H7 (cell line): ENCODE measurements around the gene ZNF330. TPM values are rescaled to one million over a fixed set of nuclear protein-coding genes. Genes with fewer than 3 reads are reported as not detected.
"Not testable (repeated sequence)": the region's sequence is repeated elsewhere in the genome, so short reads cannot be mapped to it uniquely, and the experiment has no call there.

ENCODE experiments used
- DNase-seq: peaks from one replicate; pipeline ENCODE4 v3.0.0; 2012
- H3K27me3 ChIP-seq: 2 replicates; pipeline ENCODE4 v1.6.0; 2011; ENCODE audit warnings: mild to moderate bottlenecking, low read length; ENCODE audit not compliant: control insufficient read depth, insufficient read depth
- H3K36me3 ChIP-seq: replicated peaks from 2 replicates; pipeline ENCODE4 v1.5.1; 2011; ENCODE audit warnings: low read length; ENCODE audit not compliant: control insufficient read depth, insufficient read depth
- H3K4me3 ChIP-seq: 2 replicates; pipeline ENCODE4 v1.5.1; 2011; ENCODE audit warnings: low read depth, mild to moderate bottlenecking, control low read depth, low read length, moderate library complexity; ENCODE audit not compliant: insufficient read depth
- total RNA-seq: library from RNA; depleted of rRNA; stranded (reverse); fragments of >200 nt; shearing (Covaris generic); gene quantifications from 2 replicates; pipeline ENCODE4 v1.2.3, GENCODE V29; 2014; rRNA removed

ZNF330 gene
- total RNA-seq: 41.3 and 60.6 TPM in 2 replicates

DNA sequence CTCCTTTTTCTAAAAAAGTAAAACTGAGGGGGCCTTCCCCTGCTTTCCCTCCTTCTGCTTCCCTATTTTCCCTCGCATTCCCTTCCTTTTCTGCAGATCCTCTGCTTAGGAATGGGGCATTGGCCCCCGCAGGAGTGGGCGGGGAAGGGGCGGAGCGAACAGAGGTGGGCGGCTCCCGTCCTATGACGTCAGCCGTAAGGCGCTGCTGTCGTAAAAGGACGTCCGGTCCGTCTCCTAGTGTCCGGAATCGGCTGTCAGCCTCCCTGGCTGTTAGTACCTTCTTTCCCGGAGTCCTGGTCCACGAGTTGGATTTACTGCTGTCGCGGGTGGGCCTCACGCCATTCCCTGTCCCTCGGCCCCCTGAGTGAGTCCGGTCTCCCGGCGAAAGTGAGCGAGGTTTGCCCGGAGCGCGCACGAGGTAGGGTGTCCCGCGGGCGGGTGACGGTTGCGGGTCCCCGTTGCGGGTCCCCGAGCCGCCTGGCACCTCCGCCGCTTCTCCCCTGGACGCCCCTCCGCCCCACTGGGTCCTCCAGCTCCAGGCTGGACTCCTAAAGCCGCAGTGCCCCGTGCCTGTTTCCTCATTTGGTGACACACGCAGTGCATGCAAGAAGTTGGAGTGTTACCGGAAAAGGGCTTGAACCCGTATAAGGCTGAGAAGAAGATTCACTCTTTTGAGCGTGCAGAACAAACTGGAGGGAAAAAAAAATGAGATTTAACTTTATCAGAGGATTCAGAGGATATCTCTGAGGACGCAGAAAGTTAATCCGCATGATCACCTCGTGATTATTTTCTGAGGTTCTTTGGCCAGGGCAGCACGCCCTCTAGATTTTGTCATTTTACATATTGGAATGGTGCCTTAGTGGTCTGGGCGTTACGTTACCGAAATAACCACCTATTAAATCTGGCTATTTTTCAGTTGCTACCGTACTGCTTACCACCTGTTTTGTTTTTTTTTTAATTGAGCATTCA, at the start of gene ZNF330:
ZNF330 (plus strand) TSS at position 205 of the 969 bp plus-strand sequence. CDS start 1,477 bp downstream, outside the sequence.
- peak within 1 kb of the TSS; percentile 81 for H3K4me3 ChIP-seq
- DNase-seq: peak; percentile 91
- no peaks in the 10 kb centered on the region; the same call in none of the 2 replicates for H3K36me3 ChIP-seq
- no peaks in the 10 kb centered on the region for H3K27me3 ChIP-seq

GRCh38 chr4:141174457-141174856, 46.2 kb upstream of the ZNF330 start:
- H3K4me3 ChIP-seq: no peak overlapping the region
- H3K36me3 ChIP-seq: no peaks in the 10 kb centered on the region
- DNase-seq: no peak
- no peaks in the 10 kb centered on the region for H3K27me3 ChIP-seq

GRCh38 chr4:141177171-141177570, 43.5 kb upstream of the ZNF330 start:
- Histone ChIP-seq H3K27me3 (no peaks in the 10 kb centered on the region), H3K4me3 (no peak overlapping the region), H3K36me3 (no peaks in the 10 kb centered on the region)
- DNase-seq: no peak

DNA sequence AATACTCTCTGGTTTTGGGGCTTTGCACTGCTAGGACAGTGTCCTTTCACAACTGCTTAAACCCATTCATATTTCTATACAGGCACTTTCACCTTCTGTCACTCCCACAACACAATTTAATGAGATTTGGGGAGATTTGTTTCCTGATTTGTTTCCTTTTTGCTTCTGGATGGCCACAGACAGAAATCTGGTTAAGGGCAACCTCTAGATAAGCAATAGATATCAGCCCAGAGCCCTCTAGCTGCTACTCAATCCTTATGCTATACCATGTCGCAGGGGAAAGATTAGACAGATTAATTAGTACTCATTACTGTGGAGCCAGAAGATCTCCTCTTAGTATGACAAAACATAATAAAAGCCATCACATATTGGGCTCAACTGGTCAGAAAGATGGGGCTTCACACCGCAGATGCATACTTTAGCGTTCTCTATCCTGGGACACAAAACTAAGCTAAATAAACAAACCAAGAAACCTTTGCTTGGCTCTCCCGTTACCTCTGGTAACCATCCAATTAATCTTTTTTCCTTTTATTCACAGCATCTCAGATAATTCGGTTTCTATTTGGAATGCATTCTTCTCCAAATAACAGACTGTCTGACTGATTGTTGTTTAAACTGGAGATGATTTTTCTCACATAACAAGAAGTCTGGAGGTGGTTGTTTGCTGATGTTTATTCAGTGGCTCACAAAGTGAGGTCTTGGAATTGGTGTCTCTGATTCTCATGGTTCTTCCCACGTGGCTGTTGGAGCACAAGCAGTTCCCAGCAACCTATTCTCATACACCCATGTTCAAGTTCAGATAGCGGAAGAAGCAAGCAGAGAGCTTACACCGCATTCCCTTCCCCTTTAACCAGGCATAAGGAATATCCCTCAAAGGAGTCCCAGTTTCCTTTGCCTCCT, 41.0 kb upstream of the ZNF330 start:
- Histone ChIP-seq H3K36me3 (no peaks in the 10 kb centered on the region), H3K27me3 (no peaks in the 10 kb centered on the region), H3K4me3 (no peak overlapping the region)
- DNase-seq: no peak

GRCh38 chr4:141180991-141181761, 39.5 kb upstream of the ZNF330 start:
- Histone ChIP-seq H3K27me3 (no peaks in the 10 kb centered on the region), H3K36me3 (no peaks in the 10 kb centered on the region), H3K4me3 (no peak overlapping the region)
- DNase-seq: no peak

GRCh38 chr4:141183491-141183890, 37.2 kb upstream of the ZNF330 start:
- H3K27me3 ChIP-seq, H3K36me3 ChIP-seq, H3K4me3 ChIP-seq, DNase-seq: not testable (repeated sequence)

- H3K27me3 ChIP-seq: no peaks in the 10 kb centered on the region
- DNase-seq: no peak
- H3K4me3 ChIP-seq: no peak overlapping the region
- H3K36me3 ChIP-seq: no peaks in the 10 kb centered on the region
These were observed 28.1 kb upstream of the ZNF330 start for GRCh38 chr4:141192564-141192963.

- DNase-seq: no peak
- Histone ChIP-seq H3K36me3 (no peaks in the 10 kb centered on the region), H3K4me3 (no peak overlapping the region), H3K27me3 (no peaks in the 10 kb centered on the region)
These were observed 27.1 kb upstream of the ZNF330 start for GRCh38 chr4:141193516-141194034.

GRCh38 chr4:141195095-141195707, 25.5 kb upstream of the ZNF330 start:
- Histone ChIP-seq H3K27me3 (no peaks in the 10 kb centered on the region), H3K4me3 (no peak overlapping the region), H3K36me3 (no peaks in the 10 kb centered on the region)
- DNase-seq: no peak

GRCh38 chr4:141196227-141196933, 24.3 kb upstream of the ZNF330 start:
- Histone ChIP-seq H3K4me3 (no peak overlapping the region), H3K27me3 (no peaks in the 10 kb centered on the region), H3K36me3 (no peaks in the 10 kb centered on the region)
- DNase-seq: no peak

- H3K27me3 ChIP-seq: no peaks in the 10 kb centered on the region
- DNase-seq: no peak
- H3K4me3 ChIP-seq: no peak overlapping the region
- H3K36me3 ChIP-seq: no peaks in the 10 kb centered on the region
These were observed 12.7 kb upstream of the ZNF330 start for GRCh38 chr4:141207961-141208360.

DNA sequence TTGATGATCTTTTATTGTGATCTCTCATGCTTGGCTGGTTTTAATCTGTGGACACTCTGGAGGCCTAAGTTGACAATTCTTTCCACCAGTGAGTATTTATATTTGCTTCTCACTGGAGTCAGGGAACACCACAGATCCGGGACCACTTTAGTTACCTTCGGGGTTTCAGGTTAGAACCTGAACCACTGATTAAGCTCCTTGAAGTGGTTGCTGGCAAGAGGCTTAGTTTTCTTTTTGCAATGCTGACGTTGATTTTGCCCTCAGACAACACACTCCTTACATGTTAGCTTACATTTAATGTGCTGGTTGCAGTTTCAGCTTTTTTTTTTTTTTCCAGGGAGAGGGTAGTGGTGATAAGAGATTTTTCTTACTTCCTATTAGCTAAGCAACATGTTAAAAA, 10.5 kb upstream of the ZNF330 start:
- Histone ChIP-seq H3K4me3 (no peak overlapping the region), H3K27me3 (no peaks in the 10 kb centered on the region), H3K36me3 (no peaks in the 10 kb centered on the region)
- DNase-seq: no peak

- H3K36me3 ChIP-seq: no peaks in the 10 kb centered on the region
- H3K27me3 ChIP-seq: no peaks in the 10 kb centered on the region
- no peak for DNase-seq
- no peak overlapping the region for H3K4me3 ChIP-seq
These were observed 7.1 kb upstream of the ZNF330 start for GRCh38 chr4:141213550-141213991.
